GM21528 (cell line): ENCODE results near the gene PRKN.
"Not testable (repeated sequence)": the region's sequence is repeated elsewhere in the genome, so short reads cannot be mapped to it uniquely, and the experiment has no call there.

Experiments used
- ATAC-seq: cut with Tn5 transposase; IDR thresholded peaks from one replicate; pipeline ENCODE4 v1.9.1; 2021; ENCODE audit warnings: mild to moderate bottlenecking, moderate library complexity; ENCODE audit not compliant: unreplicated experiment, low FRiP score

Gene PRKN

GRCh38 chr6:161341638-161342037 lies 1385.9 kb downstream of the PRKN start:
- ATAC-seq = no peak

GRCh38 chr6:161338015-161338414 lies 1389.6 kb downstream of the PRKN start:
- ATAC-seq = no peak

GRCh38 chr6:161336479-161336878 lies 1391.1 kb downstream of the PRKN start:
- no peak for ATAC-seq

- no peak for ATAC-seq
Measured at GRCh38 chr6:161333410-161333809, 1394.2 kb downstream of the PRKN start.

GRCh38 chr6:161331402-161332081 lies 1396.0 kb downstream of the PRKN start:
- not testable (repeated sequence) for ATAC-seq

- ATAC-seq = no peak
Measured at GRCh38 chr6:161327360-161327953, 1400.1 kb downstream of the PRKN start.

GRCh38 chr6:161319231-161319630 lies 1408.3 kb downstream of the PRKN start:
- no peak for ATAC-seq

- ATAC-seq = no peak
Measured at GRCh38 chr6:161318456-161318855, 1409.1 kb downstream of the PRKN start.

GRCh38 chr6:161316531-161316930 lies 1411.0 kb downstream of the PRKN start:
- no peak for ATAC-seq

GRCh38 chr6:161315246-161315917 lies 1412.2 kb downstream of the PRKN start:
- not testable (repeated sequence) for ATAC-seq

GRCh38 chr6:161314541-161315245 lies 1412.9 kb downstream of the PRKN start:
- not testable (repeated sequence) for ATAC-seq

- no peak for ATAC-seq
Measured at GRCh38 chr6:161313940-161314509, 1413.5 kb downstream of the PRKN start.

- ATAC-seq = not testable (repeated sequence)
Measured at GRCh38 chr6:161313475-161313874, 1414.1 kb downstream of the PRKN start.

GRCh38 chr6:161309774-161310173 lies 1417.8 kb downstream of the PRKN start:
- ATAC-seq = not testable (repeated sequence)

GRCh38 chr6:161308075-161308655 lies 1419.4 kb downstream of the PRKN start:
- ATAC-seq = no peak

- no peak for ATAC-seq
Measured at GRCh38 chr6:161305860-161306259, 1421.7 kb downstream of the PRKN start.

GRCh38 chr6:161303628-161304340 lies 1423.8 kb downstream of the PRKN start:
- ATAC-seq = no peak

- no peak for ATAC-seq
Measured at GRCh38 chr6:161302949-161303348, 1424.6 kb downstream of the PRKN start.

GRCh38 chr6:161301338-161301737 lies 1426.2 kb downstream of the PRKN start:
- ATAC-seq = no peak

- no peak for ATAC-seq
Measured at GRCh38 chr6:161300823-161301222, 1426.7 kb downstream of the PRKN start.
